ENCODE measurements around the gene ATP6V0D1. TPM values are rescaled to one million over a fixed set of nuclear protein-coding genes. Genes with fewer than 3 reads are reported as not detected.

ATP6V0D1 gene
- total RNA-seq, 1 experiment from 2014 or later = 66.8 TPM

- no peak for DNase-seq (ENCODE audit: low spot score)
These were observed 34.7 kb downstream of the ATP6V0D1 start for GRCh38 chr16:67445913-67446907.

GRCh38 chr16:67445441-67445912, 35.5 kb downstream of the ATP6V0D1 start:
- no peak for DNase-seq (ENCODE audit: low spot score)

GRCh38 chr16:67445126-67445426, 35.9 kb downstream of the ATP6V0D1 start:
- DNase-seq (ENCODE audit: low spot score) = no peak

GRCh38 chr16:67444259-67445125, 36.5 kb downstream of the ATP6V0D1 start:
- DNase-seq (ENCODE audit: low spot score) = peak; percentile 11

GRCh38 chr16:67443265-67443664, 37.7 kb downstream of the ATP6V0D1 start:
- no peak for DNase-seq (ENCODE audit: low spot score)

GRCh38 chr16:67442581-67443255, 38.2 kb downstream of the ATP6V0D1 start:
- no peak for DNase-seq (ENCODE audit: low spot score)

- DNase-seq (ENCODE audit: low spot score) = no peak
These were observed 39.0 kb downstream of the ATP6V0D1 start for GRCh38 chr16:67441907-67442306.

GRCh38 chr16:67441271-67441753, 39.6 kb downstream of the ATP6V0D1 start:
- DNase-seq (ENCODE audit: low spot score) = no peak

- no peak for DNase-seq (ENCODE audit: low spot score)
These were observed 42.0 kb downstream of the ATP6V0D1 start for GRCh38 chr16:67438824-67439393.

GRCh38 chr16:67438098-67438791, 42.7 kb downstream of the ATP6V0D1 start:
- no peak for DNase-seq (ENCODE audit: low spot score)

GRCh38 chr16:67437513-67437912, 43.4 kb downstream of the ATP6V0D1 start:
- DNase-seq (ENCODE audit: low spot score) = no peak

GRCh38 chr16:67436640-67437193, 44.2 kb downstream of the ATP6V0D1 start:
- DNase-seq (ENCODE audit: low spot score) = no peak

GRCh38 chr16:67435758-67436164, 45.2 kb downstream of the ATP6V0D1 start:
- no peak for DNase-seq (ENCODE audit: low spot score)

GRCh38 chr16:67433131-67433719, 47.7 kb downstream of the ATP6V0D1 start:
- DNase-seq (ENCODE audit: low spot score) = no peak

GRCh38 chr16:67432506-67432890, 48.5 kb downstream of the ATP6V0D1 start:
- DNase-seq (ENCODE audit: low spot score) = no peak

GRCh38 chr16:67431775-67432505, 49.0 kb downstream of the ATP6V0D1 start:
- no peak for DNase-seq (ENCODE audit: low spot score)

GRCh38 chr16:67430977-67431774, 49.8 kb downstream of the ATP6V0D1 start, which contains the start of gene HSD11B2:
TSS of gene HSD11B2 (plus strand) at chr16:67431121. CDS start at chr16:67431249, 128 bp downstream.
- DNase-seq (ENCODE audit: low spot score) = no peak

GRCh38 chr16:67430504-67430976, 50.4 kb downstream of the ATP6V0D1 start:
- no peak for DNase-seq (ENCODE audit: low spot score)
